Thoracic aorta (tissue), 2 donors: ENCODE results near the gene TREML2. TPM values are rescaled to one million over a fixed set of nuclear protein-coding genes. Genes with fewer than 3 reads are reported as not detected.

ENCODE experiments used
- ATAC-seq: fragments of 150-250 bp; one replicate; pipeline ENCODE4 v1.8.0; 2017; ENCODE audit warnings: low read depth; ENCODE audit not compliant: insufficient number of reproducible peaks, low FRiP score
- DNase-seq: peaks from one replicate; pipeline ENCODE4 v3.0.0-alpha.2; 2020; ENCODE audit warnings: low spot score
- H3K27ac ChIP-seq, 2 donors: fragments of 200-600 bp; sonication (generic); 1 replicate in 1 of 2; 2 replicates in 1 of 2; pipeline ENCODE4 v1.5.1; 2016; ENCODE audit warnings: mild to moderate bottlenecking in 2 of 2, moderate library complexity in 2 of 2
- H3K27me3 ChIP-seq: fragments of 200-600 bp; sonication (generic); replicated peaks from 2 replicates; pipeline ENCODE4 v1.6.0; 2016; ENCODE audit warnings: mild to moderate bottlenecking; ENCODE audit not compliant: insufficient read depth
- H3K36me3 ChIP-seq: fragments of 200-600 bp; sonication (generic); one replicate; pipeline ENCODE4 v1.5.1; 2016
- H3K4me1 ChIP-seq, 2 donors: fragments of 200-600 bp; sonication (generic); 1 replicate in 1 of 2; 2 replicates in 1 of 2; pipeline versions ENCODE4 v1.5.1 to v1.6.0; 2016; ENCODE audit warnings: low read depth in 2 of 2, mild to moderate bottlenecking in 1 of 2; ENCODE audit not compliant: control insufficient read depth in 1 of 2
- H3K4me3 ChIP-seq: fragments of 200-600 bp; sonication (generic); 2 replicates; pipeline ENCODE4 v1.5.1; 2016; ENCODE audit warnings: mild to moderate bottlenecking
- H3K9me3 ChIP-seq: fragments of 200-600 bp; sonication (generic); 2 replicates; pipeline ENCODE4 v1.5.1; 2016
- CTCF ChIP-seq: fragments of 200-600 bp; sonication (generic); IDR thresholded peaks from one replicate; pipeline ENCODE4 v1.5.1; 2019; ENCODE audit warnings: antibody characterized with exemption
- total RNA-seq, 2 donors: library from RNA; depleted of rRNA; stranded (reverse); fragments of >200 nt; gene quantifications; one replicate each; pipeline versions ENCODE4 v1.1.0 to v1.2.3, GENCODE V29; 2016

Gene TREML2
- total RNA-seq, 2 donors from 2014 or later = 0.49 TPM; not detected in 1

GRCh38 chr6:41150671-41151070 lies 50.3 kb downstream of the TREML2 start:
- Histone ChIP-seq H3K9me3 (no peaks in the 10 kb centered on the region), H3K4me3 (no peak overlapping the region), H3K27me3 (no peaks in the 10 kb centered on the region), H3K27ac (no peak overlapping the region), H3K36me3 (peaks cover 3% of the 10 kb centered on the region), H3K4me1 (no peaks in the 10 kb centered on the region)
- ATAC-seq (no peak), DNase-seq (no peak)
- no peak for TF ChIP-seq CTCF

- TF ChIP-seq CTCF = no peak
- Histone ChIP-seq H3K36me3 (peaks cover 3% of the 10 kb centered on the region), H3K27me3 (no peaks in the 10 kb centered on the region), H3K4me1 (no peaks in the 10 kb centered on the region), H3K9me3 (no peaks in the 10 kb centered on the region), H3K4me3 (no peak overlapping the region), H3K27ac (no peak overlapping the region)
- no peak for ATAC-seq
- DNase-seq = no peak
Measured at GRCh38 chr6:41147917-41148316, 53.0 kb downstream of the TREML2 start.

Other genes with a start within 250 kb of the TREML2 start
- 1 to 10 TPM; 2.2 to 7.9 TPM for gene UNC5CL, start 161.9 kb downstream of the TREML2 start, total RNA-seq
- not detected for gene TSPO2, start 158.7 kb downstream of the TREML2 start, total RNA-seq
- gene APOBEC2, start 147.9 kb downstream of the TREML2 start, total RNA-seq = not detected
- gene OARD1, start 128.8 kb downstream of the TREML2 start, total RNA-seq = 10 to 100 TPM in 1 of 2 donors, 1 to 10 TPM in 1; 3.1 to 15.0 TPM
- gene NFYA, start 128.2 kb downstream of the TREML2 start, total RNA-seq = 10 to 100 TPM in 1 of 2 donors, 1 to 10 TPM in 1; 9.2 to 20.6 TPM
- 1 to 10 TPM in 1 of 2 donors, under 1 TPM in 1; 0.56 to 3.9 TPM for gene TREML1, start 46.8 kb downstream of the TREML2 start, total RNA-seq
- gene TREM2, start 38.0 kb downstream of the TREML2 start, total RNA-seq = 10 to 100 TPM in 1 of 2 donors, 1 to 10 TPM in 1; 9.8 to 16.5 TPM
- not detected for gene TREML4, start 27.2 kb upstream of the TREML2 start, total RNA-seq
- 10 to 100 TPM in 1 of 2 donors, 1 to 10 TPM in 1; 3.1 to 11.7 TPM for gene TREM1, start 85.5 kb upstream of the TREML2 start, total RNA-seq
- gene NCR2, start 134.5 kb upstream of the TREML2 start, total RNA-seq = not detected